HAP-1 (cell line): ENCODE results near the gene SLC6A3.

ENCODE experiments used
- DNase-seq, 2 experiments: peaks; one replicate each; pipeline ENCODE4 v3.0.0-alpha.2; 2016 to 2020; ENCODE audit warnings: low spot score in 2 of 2
- H3K27me3 ChIP-seq: fragments of 250-450 bp; sonication (Bioruptor Pico); 2 replicates; pipeline ENCODE4 v1.5.1; 2020; ENCODE audit warnings: low read depth, mild to moderate bottlenecking, moderate library complexity
- H3K36me3 ChIP-seq: fragments of 250-450 bp; sonication (Bioruptor Pico); replicated peaks from 2 replicates; pipeline ENCODE4 v1.5.1; 2020; ENCODE audit warnings: mild to moderate bottlenecking
- H3K4me1 ChIP-seq: fragments of 250-450 bp; sonication (Bioruptor Pico); 2 replicates; pipeline ENCODE4 v1.5.1; 2020; ENCODE audit warnings: mild to moderate bottlenecking
- H3K4me3 ChIP-seq: fragments of 250-450 bp; sonication (Bioruptor Pico); 2 replicates; pipeline ENCODE4 v1.5.1; 2020; ENCODE audit warnings: mild to moderate bottlenecking, moderate library complexity
- H3K9me3 ChIP-seq: fragments of 250-450 bp; sonication (Bioruptor Pico); 2 replicates; pipeline ENCODE4 v1.5.1; 2020; ENCODE audit warnings: mild to moderate bottlenecking, moderate library complexity
- in situ Hi-C: fragments of 300-500 bp; cut with MboI; formaldehyde crosslinking; loops from 3 replicates; pipeline ENCODE4 v1.14.3; 2020; ENCODE audit warnings: low sequenced_read_pairs, inconsistent platforms, mixed read lengths

Gene SLC6A3

DNA sequence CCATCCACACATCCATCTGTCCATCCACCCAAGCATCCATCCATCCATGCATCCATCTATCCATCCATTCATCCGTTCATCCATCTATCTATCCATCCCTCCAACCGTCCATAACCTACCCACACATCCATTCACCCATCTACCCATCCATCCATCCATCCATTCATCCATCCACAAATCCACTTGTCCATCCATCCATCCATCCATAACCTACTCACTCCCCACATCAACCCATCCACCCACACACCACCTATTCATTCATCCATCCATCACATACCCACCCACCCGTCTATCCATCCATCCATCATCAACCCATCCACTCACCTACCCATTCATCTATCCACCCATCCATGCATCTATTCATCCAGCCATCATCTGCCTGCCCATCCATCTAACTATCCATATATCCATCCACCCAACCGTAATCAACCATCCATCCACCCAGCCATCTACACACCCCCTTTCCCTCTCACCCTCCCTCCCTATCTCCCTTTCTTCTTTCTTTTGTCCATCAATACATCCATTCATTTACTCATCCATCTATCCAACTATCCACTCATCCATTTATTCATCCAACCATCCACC is 56.8 kb downstream of the SLC6A3 start:
- Histone ChIP-seq H3K27me3 (peaks cover 11% of the 10 kb centered on the region), H3K4me3 (no peak overlapping the region), H3K36me3 (no peaks in the 10 kb centered on the region), H3K9me3 (no peaks in the 10 kb centered on the region), H3K4me1 (peaks cover 4% of the 10 kb centered on the region; the same call in 1 of the 2 replicates)
- DNase-seq: no peak
- in situ Hi-C loops: no loop called here

- in situ Hi-C loops: no loop called here
These were observed 57.4 kb downstream of the SLC6A3 start for GRCh38 chr5:1387876-1388275.

DNA sequence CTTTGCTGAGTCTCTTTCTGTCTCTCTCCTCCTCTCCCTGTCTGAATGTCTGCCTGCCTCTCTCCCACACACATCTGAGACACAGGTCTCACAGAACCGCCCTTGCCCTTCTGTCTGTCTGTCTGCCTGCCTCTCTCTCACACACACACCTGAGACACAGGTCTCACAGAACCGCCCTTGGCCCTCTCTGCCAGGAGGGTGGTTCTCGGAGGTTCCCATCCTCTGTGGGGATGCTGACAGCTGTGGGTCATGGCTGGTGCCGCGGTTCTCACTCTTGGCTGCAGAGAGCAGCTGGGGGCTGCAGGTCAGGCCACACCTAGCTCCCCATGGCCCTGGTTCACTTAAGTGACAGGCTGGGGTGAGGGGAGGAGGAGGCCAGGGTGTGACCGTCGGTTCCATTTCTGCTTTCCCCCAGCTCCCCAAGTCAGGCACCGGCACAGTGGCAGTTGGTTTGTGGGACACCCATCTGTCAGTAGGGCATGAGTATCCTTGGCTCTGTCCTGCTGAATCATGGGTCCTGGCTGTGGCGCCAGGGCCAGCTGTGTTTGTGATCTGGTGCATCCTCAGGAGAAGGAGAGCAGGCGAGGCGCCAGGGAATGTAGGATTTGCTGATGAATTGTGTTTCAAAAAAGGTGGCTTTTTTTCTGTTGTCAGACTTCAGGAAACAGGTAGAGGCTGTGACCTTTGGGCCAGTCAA is 58.0 kb downstream of the SLC6A3 start:
- Histone ChIP-seq H3K4me3 (no peak overlapping the region), H3K27me3 (peaks cover 11% of the 10 kb centered on the region), H3K9me3 (no peaks in the 10 kb centered on the region), H3K4me1 (peaks cover 4% of the 10 kb centered on the region; the same call in 1 of the 2 replicates), H3K36me3 (no peaks in the 10 kb centered on the region)
- in situ Hi-C loops: no loop called here
- peak in 1 of 2 experiments; percentile 6 for DNase-seq

More at GRCh38 chr5:1387876-1388275, 57.4 kb downstream of the SLC6A3 start:
- H3K4me3 ChIP-seq: no peak overlapping the region
- H3K36me3 ChIP-seq: no peaks in the 10 kb centered on the region
- H3K9me3 ChIP-seq: no peaks in the 10 kb centered on the region
- DNase-seq: no peak
- peaks cover 4% of the 10 kb centered on the region; the same call in 1 of the 2 replicates for H3K4me1 ChIP-seq
- peaks cover 11% of the 10 kb centered on the region for H3K27me3 ChIP-seq

GRCh38 chr5:1386274-1386717 is 58.9 kb downstream of the SLC6A3 start:
- in situ Hi-C loops: no loop called here
- Histone ChIP-seq H3K9me3 (no peaks in the 10 kb centered on the region), H3K36me3 (no peaks in the 10 kb centered on the region), H3K27me3 (peaks cover 6% of the 10 kb centered on the region), H3K4me3 (peak overlapping the region; percentile 32), H3K4me1 (peaks cover 4% of the 10 kb centered on the region; the same call in 1 of the 2 replicates)
- peak in 1 of 2 experiments; percentile 27 for DNase-seq

- in situ Hi-C loops: no loop called here
- H3K4me1 ChIP-seq: peaks cover 6% of the 10 kb centered on the region
- peak overlapping the region; percentile 32 for H3K4me3 ChIP-seq
- peak; percentile 80 to 95 for DNase-seq
- no peaks in the 10 kb centered on the region; the same call in 1 of the 2 replicates for H3K27me3 ChIP-seq
- no peaks in the 10 kb centered on the region for H3K36me3 ChIP-seq
- no peaks in the 10 kb centered on the region for H3K9me3 ChIP-seq
These were observed 59.6 kb downstream of the SLC6A3 start for GRCh38 chr5:1385395-1386273.

- no peaks in the 10 kb centered on the region for H3K27me3 ChIP-seq
- no peaks in the 10 kb centered on the region for H3K36me3 ChIP-seq
- in situ Hi-C loops: no loop called here
These were observed 60.7 kb downstream of the SLC6A3 start for GRCh38 chr5:1384521-1384920.

DNA sequence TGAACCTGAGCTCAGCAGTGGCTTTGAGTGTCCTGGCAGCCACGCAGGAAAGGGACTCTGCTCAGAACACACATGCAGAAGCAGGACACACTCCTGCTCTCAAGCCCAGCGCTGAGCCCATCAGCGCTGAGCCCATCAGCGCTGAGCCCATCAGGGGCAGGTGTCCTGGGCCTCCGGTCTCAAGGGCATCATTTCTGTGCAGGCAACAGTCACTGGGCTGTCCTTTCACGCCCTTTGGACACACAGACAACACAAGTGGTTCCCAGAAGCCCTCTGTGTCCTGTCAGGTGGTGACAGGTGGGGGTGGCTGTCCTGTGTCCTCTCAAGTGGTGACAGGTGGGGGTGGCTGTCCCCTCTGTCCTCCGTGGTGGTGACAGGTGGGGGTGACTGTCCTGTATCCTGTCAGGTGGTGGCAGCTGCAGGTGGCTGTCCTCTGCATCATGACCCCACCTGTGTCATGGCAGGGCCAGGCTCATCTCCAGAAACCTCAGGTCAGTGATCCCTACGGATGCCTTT is 61.3 kb downstream of the SLC6A3 start:
- in situ Hi-C loops: no loop called here
- no peaks in the 10 kb centered on the region for H3K27me3 ChIP-seq

More at GRCh38 chr5:1384521-1384920, 60.7 kb downstream of the SLC6A3 start:
- DNase-seq: peak in 1 of 2 experiments; percentile 4
- Histone ChIP-seq H3K4me1 (peaks cover 8% of the 10 kb centered on the region), H3K9me3 (0 out of 2 replicates have a peak, but pooled peaks cover 5% of the 10 kb centered on the region), H3K4me3 (no peak overlapping the region)

GRCh38 chr5:1383344-1383743 is 61.9 kb downstream of the SLC6A3 start:
- in situ Hi-C loops: no loop called here
- H3K36me3 ChIP-seq: no peaks in the 10 kb centered on the region
- H3K27me3 ChIP-seq: no peaks in the 10 kb centered on the region
- H3K4me1 ChIP-seq: peaks cover 8% of the 10 kb centered on the region
- peaks cover 9% of the 10 kb centered on the region; the same call in 1 of the 2 replicates for H3K9me3 ChIP-seq
- DNase-seq: peak in 1 of 2 experiments; percentile 4
- H3K4me3 ChIP-seq: no peak overlapping the region

More for the DNA sequence above, 61.3 kb downstream of the SLC6A3 start:
- Histone ChIP-seq H3K4me3 (no peak overlapping the region), H3K9me3 (peaks cover 7% of the 10 kb centered on the region; the same call in 1 of the 2 replicates), H3K36me3 (no peaks in the 10 kb centered on the region), H3K4me1 (peaks cover 8% of the 10 kb centered on the region)
- DNase-seq: peak in 1 of 2 experiments; percentile 1

DNA sequence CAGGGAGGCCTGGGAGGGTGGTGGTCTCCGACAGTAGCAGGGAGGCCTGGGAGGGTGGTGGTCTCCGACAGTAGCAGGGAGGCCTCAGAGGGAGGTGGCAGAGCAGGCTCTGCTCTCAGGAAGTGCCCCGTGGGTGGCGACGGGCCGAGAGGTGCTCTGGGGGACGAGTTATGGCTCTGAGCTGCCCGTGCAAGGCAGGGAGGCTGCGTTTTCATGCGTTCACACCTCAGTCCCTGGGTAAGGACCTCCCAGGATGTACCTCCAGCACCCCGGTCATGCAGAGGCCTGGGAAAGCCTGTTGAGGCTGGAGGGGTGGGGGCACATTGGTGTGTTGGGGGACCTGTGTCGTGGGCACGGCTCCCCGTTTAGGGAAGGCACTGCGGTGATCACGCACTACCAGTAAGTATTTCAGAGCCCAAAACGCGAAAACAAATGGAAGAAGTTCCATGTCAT is 63.0 kb downstream of the SLC6A3 start:
- no peaks in the 10 kb centered on the region for H3K27me3 ChIP-seq
- no peaks in the 10 kb centered on the region for H3K36me3 ChIP-seq
- peaks cover 9% of the 10 kb centered on the region; the same call in 1 of the 2 replicates for H3K9me3 ChIP-seq
- H3K4me3 ChIP-seq: no peak overlapping the region
- DNase-seq: peak in 1 of 2 experiments; percentile 4
- in situ Hi-C loops: no loop called here
- peaks cover 8% of the 10 kb centered on the region for H3K4me1 ChIP-seq

DNA sequence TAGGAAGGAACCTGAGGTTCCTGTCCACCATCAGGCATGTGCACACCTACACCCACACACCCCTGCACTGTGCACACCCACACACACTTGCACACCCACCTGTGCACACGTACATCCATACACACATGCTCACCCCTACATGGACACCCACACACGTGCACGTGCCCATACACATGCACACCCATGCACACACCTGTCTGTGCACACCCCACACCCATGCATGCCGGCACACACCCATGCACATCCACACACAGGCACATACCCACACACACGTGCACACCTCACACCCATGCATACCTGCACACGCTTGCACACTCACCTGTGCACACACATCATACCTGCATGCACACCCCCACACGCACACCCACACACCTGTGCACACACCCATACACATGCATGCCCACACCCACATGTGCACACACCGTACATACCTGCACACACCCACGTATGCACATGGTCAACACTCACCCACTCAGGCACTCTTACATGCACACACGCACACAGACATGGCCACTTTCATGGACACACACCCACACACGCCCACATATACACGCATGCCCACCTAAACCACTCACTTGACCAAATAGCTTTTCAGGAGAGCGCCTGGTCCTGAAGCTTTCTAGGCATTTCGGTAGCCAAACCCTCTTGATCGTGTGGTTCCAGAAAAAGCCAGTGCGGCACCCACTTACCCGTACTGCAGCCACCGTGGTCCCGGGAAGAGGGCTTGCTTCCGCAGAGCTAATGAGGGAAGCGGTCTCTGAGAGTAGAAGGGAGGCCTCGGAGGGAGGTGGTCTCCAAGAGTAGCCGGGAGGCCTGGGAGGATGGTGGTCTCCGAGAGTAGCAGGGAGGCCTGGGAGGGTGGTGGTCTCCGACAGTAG is 63.6 kb downstream of the SLC6A3 start:
- peak in 1 of 2 experiments; percentile 4 for DNase-seq
- Histone ChIP-seq H3K36me3 (no peaks in the 10 kb centered on the region), H3K9me3 (peaks cover 9% of the 10 kb centered on the region; the same call in 1 of the 2 replicates), H3K27me3 (no peaks in the 10 kb centered on the region), H3K4me3 (no peak overlapping the region), H3K4me1 (peaks cover 8% of the 10 kb centered on the region)
- in situ Hi-C loops: no loop called here

GRCh38 chr5:1380910-1381309 is 64.3 kb downstream of the SLC6A3 start:
- Histone ChIP-seq H3K9me3 (peaks cover 9% of the 10 kb centered on the region; the same call in 1 of the 2 replicates), H3K4me3 (no peak overlapping the region), H3K4me1 (peaks cover 8% of the 10 kb centered on the region), H3K27me3 (no peaks in the 10 kb centered on the region), H3K36me3 (no peaks in the 10 kb centered on the region)
- DNase-seq: peak in 1 of 2 experiments; percentile 9
- in situ Hi-C loops: no loop called here

DNA sequence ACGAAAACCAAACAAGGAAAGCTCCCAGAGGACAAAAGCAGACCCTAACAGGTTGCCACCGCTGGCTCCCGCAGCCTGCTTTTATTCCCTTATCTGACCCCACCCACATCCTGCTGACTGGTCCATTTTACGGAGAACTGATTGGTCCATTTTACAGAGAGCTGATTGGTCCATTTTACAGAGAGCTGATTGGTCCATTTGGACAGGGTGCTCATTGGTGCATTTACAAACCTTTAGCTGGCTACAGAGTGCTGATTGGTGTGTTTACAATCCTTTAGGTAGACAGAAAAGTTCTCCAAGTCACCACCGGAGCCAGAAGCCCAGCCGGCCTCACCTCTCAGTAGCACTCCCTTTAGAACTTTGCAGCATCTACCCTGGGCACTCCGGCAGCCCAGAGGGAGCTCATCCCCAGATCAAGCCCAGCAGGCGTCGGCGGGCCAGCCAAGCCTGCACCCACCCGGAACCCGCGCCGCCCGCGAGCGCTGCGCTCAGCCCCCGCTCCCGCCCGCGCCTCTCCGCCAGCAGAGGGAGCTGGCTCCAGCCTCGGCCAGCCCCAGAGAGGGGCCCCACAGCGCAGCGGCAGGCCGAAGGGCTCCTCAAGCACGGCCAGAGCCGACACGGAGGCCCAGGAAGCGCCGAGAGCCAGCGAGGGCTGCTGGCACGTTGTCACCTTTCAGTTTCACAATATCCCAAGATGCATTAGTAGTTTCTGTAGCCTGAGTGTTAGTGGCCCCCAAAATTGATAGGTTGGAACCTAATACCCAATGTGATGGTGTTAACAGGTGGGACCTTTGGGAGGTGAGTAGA is 65.0 kb downstream of the SLC6A3 start:
- peak; percentile 25 to 75 for DNase-seq
- Histone ChIP-seq H3K9me3 (peaks cover 9% of the 10 kb centered on the region; the same call in 1 of the 2 replicates), H3K36me3 (no peaks in the 10 kb centered on the region), H3K4me1 (peaks cover 4% of the 10 kb centered on the region), H3K27me3 (no peaks in the 10 kb centered on the region), H3K4me3 (no peak overlapping the region)
- in situ Hi-C loops: no loop called here
